ENCODE measurements around the gene SLC4A11.
A peak's percentile ranks its signal among the peaks of the same experiment; 100 is the strongest.
"Not testable (repeated sequence)": the region's sequence is repeated elsewhere in the genome, so short reads cannot be mapped to it uniquely, and the experiment has no call there.

SLC4A11 gene

GRCh38 chr20:3223994-3224680, 14.9 kb downstream of the SLC4A11 start:
- DNase-seq (ENCODE audit: insufficient read length, low spot score) (no peak), FAIRE-seq (no peak)
- TF ChIP-seq PAX5 (IDR thresholded peaks at IDR 0.05; ENCODE audit: insufficient read depth, low read length, severe bottlenecking) (no peak), POLR2AphosphoS5 (IDR thresholded peaks at IDR 0.05; ENCODE audit: low read depth, low read length) (no peak)

- no peak for TF ChIP-seq PAX5 (IDR thresholded peaks at IDR 0.05; ENCODE audit: insufficient read depth, low read length, severe bottlenecking)
- no peak for TF ChIP-seq POU2F2 (IDR thresholded peaks at IDR 0.05; ENCODE audit: low read depth, low read length)
- no peak for TF ChIP-seq POLR2A (IDR thresholded peaks at IDR 0.05; ENCODE audit: low read depth, low read length)
- TF ChIP-seq POLR2AphosphoS5 (IDR thresholded peaks at IDR 0.05; ENCODE audit: low read depth, low read length) = no peak
- no peak for TF ChIP-seq SPI1 (IDR thresholded peaks at IDR 0.05; ENCODE audit: low read depth, low read length)
- no peak for TF ChIP-seq TAF1 (IDR thresholded peaks at IDR 0.05; ENCODE audit: low read depth, low read length)
- FAIRE-seq = no peak
- no peak for DNase-seq (ENCODE audit: insufficient read length, low spot score)
Measured at GRCh38 chr20:3223651-3223993, 15.4 kb downstream of the SLC4A11 start.

DNA sequence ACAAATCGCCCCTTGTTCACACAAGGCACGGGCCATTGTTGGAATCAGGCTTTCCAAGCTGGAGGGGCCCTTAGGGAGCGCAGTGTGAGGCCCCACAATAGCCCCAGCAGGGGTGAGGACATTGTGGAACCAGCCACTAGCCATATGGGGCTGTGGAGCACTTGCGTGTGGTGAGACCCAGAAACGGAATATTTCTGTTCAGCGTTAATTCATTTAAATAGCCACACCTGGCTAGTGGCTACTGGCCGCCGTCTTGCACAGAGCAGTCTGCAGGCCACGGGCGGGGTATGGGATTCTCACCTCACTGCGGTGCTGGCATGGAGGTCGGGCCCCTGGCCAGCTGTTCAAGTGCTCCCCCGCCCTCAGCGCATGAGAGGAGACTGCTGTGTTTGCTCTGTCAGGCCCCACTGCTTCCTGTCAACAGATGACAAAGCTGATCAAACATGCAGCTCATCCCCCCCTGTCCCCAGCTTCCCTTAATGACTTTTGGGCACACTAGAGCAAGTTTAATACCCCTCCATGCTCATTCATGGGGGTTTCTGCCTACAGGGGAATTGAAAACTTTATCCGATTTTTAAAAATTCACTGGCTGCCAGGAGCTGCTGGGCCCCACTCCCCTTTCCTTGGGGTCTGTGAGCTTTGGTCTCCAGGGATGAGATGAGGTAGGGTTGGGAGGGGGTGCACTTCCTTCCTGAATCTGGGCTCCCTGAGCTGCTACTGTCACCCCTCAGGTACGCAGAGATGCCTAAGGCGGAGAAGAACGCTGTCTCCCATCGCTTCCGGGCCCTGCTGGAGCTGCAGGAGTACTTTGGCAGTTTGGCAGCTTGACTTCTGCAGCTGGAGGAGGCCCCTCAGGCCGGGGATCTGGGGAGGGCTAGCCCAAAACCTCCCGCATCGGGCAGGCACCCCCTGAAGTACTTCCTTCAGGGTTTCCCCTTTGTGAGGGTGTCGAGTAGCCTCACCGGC, 16.1 kb downstream of the SLC4A11 start:
- FAIRE-seq = peak; percentile 86
- TF ChIP-seq POLR2A (IDR thresholded peaks at IDR 0.05; ENCODE audit: low read depth, low read length) (no peak), SPI1 (IDR thresholded peaks at IDR 0.05; ENCODE audit: low read depth, low read length) (no peak), POLR2AphosphoS5 (IDR thresholded peaks at IDR 0.05; ENCODE audit: low read depth, low read length) (no peak), TAF1 (IDR thresholded peaks at IDR 0.05; ENCODE audit: low read depth, low read length) (no peak), POU2F2 (IDR thresholded peaks at IDR 0.05; ENCODE audit: low read depth, low read length) (no peak), PAX5 (IDR thresholded peaks at IDR 0.05; ENCODE audit: insufficient read depth, low read length, severe bottlenecking) (no peak)
- DNase-seq (ENCODE audit: insufficient read length, low spot score) = peak; percentile 76

DNA sequence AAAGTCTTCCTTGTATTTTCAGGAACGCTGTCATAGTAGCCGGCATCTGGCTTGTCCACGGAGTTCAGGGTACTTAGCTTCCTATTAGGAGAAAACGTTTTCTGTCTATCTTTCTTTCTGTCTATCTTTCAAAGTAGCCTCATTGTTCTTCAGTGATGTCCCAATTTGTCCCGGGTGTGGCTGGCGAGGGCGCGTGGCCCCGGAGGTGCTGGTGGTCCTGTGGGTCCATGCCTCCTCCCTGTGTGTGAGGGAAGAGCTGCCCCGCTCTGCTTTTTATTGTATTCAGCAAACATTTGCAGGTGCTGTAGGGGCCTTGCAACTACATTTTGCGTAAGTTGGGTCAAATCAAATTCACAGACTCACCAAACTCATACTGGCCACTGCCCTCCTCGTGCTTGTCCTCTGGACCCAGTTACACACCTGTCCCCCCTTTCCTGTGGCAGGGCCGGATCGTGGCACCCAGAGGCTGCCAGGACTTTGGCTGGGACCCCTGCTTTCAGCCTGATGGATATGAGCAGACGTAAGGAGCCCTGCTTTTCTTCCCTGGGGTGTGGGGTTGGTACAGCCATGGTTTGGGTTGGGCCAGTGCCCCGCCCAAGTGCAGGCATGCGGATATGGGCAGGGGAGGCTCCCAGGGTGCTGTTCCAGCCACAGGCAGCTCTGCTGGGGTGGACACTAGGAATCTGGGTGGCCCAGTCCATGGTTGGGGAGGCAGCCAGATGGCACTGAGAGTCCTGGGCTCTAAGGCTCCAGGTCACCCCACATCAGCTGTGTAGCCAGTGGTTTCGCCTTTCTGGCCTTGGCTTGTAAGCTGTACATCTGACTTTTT, 17.4 kb downstream of the SLC4A11 start:
- no peak for FAIRE-seq
- TF ChIP-seq POU2F2 (IDR thresholded peaks at IDR 0.05; ENCODE audit: low read depth, low read length) (no peak), POLR2AphosphoS5 (IDR thresholded peaks at IDR 0.05; ENCODE audit: low read depth, low read length) (no peak), POLR2A (IDR thresholded peaks at IDR 0.05; ENCODE audit: low read depth, low read length) (no peak), SPI1 (IDR thresholded peaks at IDR 0.05; ENCODE audit: low read depth, low read length) (no peak), TAF1 (IDR thresholded peaks at IDR 0.05; ENCODE audit: low read depth, low read length) (no peak), PAX5 (IDR thresholded peaks at IDR 0.05; ENCODE audit: insufficient read depth, low read length, severe bottlenecking) (no peak)
- DNase-seq (ENCODE audit: insufficient read length, low spot score) = no peak

GRCh38 chr20:3218307-3218988, 20.5 kb downstream of the SLC4A11 start:
- DNase-seq (ENCODE audit: insufficient read length, low spot score) (peak; percentile 88), FAIRE-seq (peak; percentile 91)
- no peak for TF ChIP-seq POLR2AphosphoS5 (IDR thresholded peaks at IDR 0.05; ENCODE audit: low read depth, low read length)
- no peak for TF ChIP-seq POLR2A (IDR thresholded peaks at IDR 0.05; ENCODE audit: low read depth, low read length)
- no peak for TF ChIP-seq TAF1 (IDR thresholded peaks at IDR 0.05; ENCODE audit: low read depth, low read length)
- TF ChIP-seq PAX5 (IDR thresholded peaks at IDR 0.05; ENCODE audit: insufficient read depth, low read length, severe bottlenecking) = no peak

DNA sequence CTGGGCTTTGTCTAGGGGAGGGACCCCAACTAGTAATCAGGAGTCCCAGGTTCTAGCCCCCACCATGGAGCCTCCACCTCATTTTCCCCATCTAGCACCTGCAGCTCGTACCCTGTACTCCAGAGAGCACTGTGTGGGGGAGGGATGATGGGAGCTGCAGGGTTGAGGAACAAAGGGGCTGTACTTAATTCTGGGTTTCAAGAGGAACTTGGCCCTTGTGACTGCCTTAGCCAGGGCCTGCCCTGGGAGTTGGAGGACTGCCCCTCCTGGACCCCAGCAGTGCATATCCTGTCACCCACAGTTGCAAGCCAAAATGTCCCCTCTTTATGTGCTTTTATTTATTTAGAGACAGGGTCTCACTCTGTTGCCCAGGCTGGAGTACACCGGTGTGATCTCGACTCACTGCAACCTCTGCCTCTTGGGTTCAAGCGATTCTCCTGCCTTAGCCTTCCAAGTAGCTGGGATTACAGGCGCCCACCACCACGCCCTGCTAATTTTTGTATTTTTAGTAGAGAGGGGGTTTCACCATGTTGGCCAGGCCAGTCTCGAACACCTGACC, 23.6 kb downstream of the SLC4A11 start:
- DNase-seq (ENCODE audit: insufficient read length, low spot score); FAIRE-seq: not testable (repeated sequence)

- TF ChIP-seq POLR2AphosphoS5 (IDR thresholded peaks at IDR 0.05; ENCODE audit: low read depth, low read length) = no peak
- TF ChIP-seq SPI1 (IDR thresholded peaks at IDR 0.05; ENCODE audit: low read depth, low read length) = no peak
- TF ChIP-seq POLR2A (IDR thresholded peaks at IDR 0.05; ENCODE audit: low read depth, low read length) = no peak
- TF ChIP-seq PAX5 (IDR thresholded peaks at IDR 0.05; ENCODE audit: insufficient read depth, low read length, severe bottlenecking) = no peak
- TF ChIP-seq POU2F2 (IDR thresholded peaks at IDR 0.05; ENCODE audit: low read depth, low read length) = no peak
- TF ChIP-seq TAF1 (IDR thresholded peaks at IDR 0.05; ENCODE audit: low read depth, low read length) = no peak
- DNase-seq (ENCODE audit: insufficient read length, low spot score) (no peak), FAIRE-seq (no peak)
Measured at GRCh38 chr20:3213226-3213625, 25.8 kb downstream of the SLC4A11 start.

DNA sequence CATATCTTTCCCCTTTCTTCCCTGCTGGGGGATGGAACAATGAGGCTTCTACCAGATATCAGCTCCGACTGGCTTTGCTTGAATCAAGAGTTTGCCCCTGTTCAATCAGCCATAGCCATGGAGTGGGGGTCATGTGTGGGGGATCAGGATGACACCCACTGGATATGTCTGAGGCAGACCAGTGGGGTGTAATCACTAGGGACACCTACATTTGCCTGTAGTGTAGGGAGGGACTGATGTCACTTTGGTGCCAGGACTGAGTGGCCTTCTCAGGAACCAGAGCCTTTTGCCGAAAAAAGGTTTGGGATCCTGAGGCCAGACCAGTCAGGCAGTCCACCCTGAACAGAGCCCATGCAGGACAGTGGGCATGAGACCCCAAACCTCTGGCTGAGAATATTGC, 28.6 kb downstream of the SLC4A11 start:
- TF ChIP-seq TAF1 (IDR thresholded peaks at IDR 0.05; ENCODE audit: low read depth, low read length) (no peak), POU2F2 (IDR thresholded peaks at IDR 0.05; ENCODE audit: low read depth, low read length) (no peak), PAX5 (IDR thresholded peaks at IDR 0.05; ENCODE audit: insufficient read depth, low read length, severe bottlenecking) (no peak), POLR2A (IDR thresholded peaks at IDR 0.05; ENCODE audit: low read depth, low read length) (no peak), POLR2AphosphoS5 (IDR thresholded peaks at IDR 0.05; ENCODE audit: low read depth, low read length) (no peak), SPI1 (IDR thresholded peaks at IDR 0.05; ENCODE audit: low read depth, low read length) (no peak)
- FAIRE-seq = no peak
- DNase-seq (ENCODE audit: insufficient read length, low spot score) = no peak

- DNase-seq (ENCODE audit: insufficient read length, low spot score) (no peak), FAIRE-seq (peak; percentile 69)
- no peak for TF ChIP-seq POLR2AphosphoS5 (IDR thresholded peaks at IDR 0.05; ENCODE audit: low read depth, low read length)
- no peak for TF ChIP-seq POLR2A (IDR thresholded peaks at IDR 0.05; ENCODE audit: low read depth, low read length)
- TF ChIP-seq POU2F2 (IDR thresholded peaks at IDR 0.05; ENCODE audit: low read depth, low read length) = no peak
- no peak for TF ChIP-seq SPI1 (IDR thresholded peaks at IDR 0.05; ENCODE audit: low read depth, low read length)
Measured at GRCh38 chr20:3209946-3210317, 29.1 kb downstream of the SLC4A11 start.
